Activated T-helper 1 cell treated with Interleukin-2 at 50 U/mL for 16 hours (primary cell): Measurements from ENCODE around the gene KIF26A.

ENCODE experiments used
- DNase-seq: peaks from one replicate; pipeline ENCODE4 v3.0.0-alpha.2; 2020; ENCODE audit warnings: low read depth

The KIF26A gene

GRCh38 chr14:104101086-104101621 is 37.2 kb upstream of the KIF26A start:
- no peak for DNase-seq

GRCh38 chr14:104101651-104102281 is 36.6 kb upstream of the KIF26A start:
- no peak for DNase-seq

GRCh38 chr14:104102282-104102914 is 36.0 kb upstream of the KIF26A start:
- no peak for DNase-seq

- DNase-seq: no peak
Measured at GRCh38 chr14:104103061-104103445, 35.3 kb upstream of the KIF26A start.

DNA sequence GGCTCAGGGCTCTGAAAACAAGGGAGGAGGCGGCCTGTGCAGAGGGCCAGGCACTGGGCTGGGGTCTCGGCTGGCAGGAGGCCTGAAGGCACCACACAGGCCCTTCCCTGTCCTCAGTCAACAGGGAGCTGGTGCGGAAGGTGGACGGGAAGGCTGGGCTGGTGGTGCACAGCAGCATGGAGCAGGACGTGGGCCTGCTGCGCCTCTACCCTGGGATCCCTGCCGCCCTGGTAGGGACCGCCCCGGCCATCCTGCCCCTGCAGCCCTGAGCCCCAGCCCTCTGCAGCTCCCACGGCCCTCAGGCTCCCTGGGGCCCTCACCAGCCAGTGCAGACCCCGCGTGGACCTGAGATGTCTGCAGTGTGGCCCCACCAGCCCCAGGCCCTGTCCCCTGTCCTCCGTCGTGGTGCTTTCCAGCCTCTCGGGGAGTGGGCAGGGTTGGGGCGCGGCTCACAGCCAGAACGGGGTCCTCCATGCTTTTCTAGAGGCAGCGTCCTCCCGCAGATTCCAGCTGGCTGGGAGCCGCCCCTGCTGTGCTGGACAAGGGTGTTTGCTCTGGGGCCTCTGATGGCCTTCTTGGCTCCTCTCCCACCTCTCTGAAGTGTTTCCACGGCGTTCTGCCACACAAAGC is 34.8 kb upstream of the KIF26A start:
- DNase-seq: no peak

DNA sequence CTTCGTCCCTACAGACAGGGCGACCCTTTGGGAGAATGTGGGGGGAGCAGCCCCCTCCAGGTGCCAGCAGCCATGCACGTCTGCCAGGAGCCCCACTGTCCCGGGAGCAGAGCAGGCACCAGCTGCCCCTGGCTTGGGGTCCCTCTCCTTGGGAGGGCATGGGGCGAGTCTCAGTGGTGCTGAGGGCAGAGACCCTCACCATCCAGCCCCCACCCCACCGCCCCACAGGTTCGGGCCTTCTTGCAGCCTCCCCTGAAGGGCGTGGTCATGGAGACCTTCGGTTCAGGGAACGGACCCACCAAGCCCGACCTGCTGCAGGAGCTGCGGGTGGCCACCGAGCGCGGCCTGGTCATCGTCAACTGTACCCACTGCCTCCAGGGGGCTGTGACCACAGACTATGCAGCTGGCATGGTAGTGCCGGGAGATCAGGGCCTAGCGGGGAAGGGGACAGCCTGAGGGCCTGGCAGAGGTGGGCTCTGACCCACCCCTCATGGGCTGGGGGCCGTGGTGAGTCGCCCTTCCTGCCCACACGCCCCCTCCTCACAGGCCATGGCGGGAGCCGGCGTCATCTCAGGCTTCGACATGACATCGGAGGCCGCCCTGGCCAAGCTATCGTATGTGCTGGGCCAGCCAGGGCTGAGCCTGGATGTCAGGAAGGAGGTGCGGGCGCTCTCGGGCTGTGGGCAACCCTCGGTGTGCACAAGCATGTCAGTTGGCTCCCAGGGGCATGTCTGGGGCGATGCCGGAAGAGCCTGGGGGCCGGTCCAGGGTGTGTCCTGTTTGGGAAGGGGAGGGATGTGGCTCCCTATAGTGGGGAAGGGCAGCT is 34.1 kb upstream of the KIF26A start:
- no peak for DNase-seq

DNA sequence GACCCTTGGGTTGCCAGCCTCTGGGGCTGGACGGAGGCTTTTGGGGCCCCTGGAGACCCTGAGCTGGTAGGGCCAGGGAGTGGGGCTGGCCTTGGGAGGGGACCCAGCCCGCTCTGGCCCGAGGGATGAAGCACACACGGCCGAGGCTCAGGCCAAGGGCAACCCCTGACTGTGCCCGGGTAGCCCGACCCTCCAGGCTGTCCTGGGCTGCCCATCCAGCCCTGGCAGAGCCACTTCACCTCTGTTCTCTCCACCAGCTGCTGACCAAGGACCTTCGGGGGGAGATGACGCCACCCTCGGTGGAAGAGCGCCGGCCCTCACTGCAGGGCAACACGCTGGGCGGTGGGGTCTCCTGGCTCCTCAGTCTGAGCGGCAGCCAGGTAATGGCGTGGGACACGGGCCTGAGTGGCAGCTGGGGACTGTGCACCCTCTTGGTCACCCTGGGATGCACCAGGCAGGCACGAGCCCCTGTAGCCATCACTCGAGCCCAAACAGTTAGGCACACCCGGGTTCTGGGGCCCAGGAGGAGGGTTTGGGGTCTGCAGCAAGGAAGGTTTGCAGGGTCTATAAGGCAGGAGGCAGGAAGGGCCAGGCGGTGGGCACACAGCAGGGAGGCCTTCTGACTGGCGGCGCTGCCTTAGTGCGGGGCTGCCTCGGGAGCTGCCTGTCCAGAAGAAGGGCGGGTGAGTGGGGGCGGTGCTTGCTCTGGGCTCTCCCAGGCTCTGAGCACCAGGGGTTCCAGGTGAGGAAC is 33.1 kb upstream of the KIF26A start:
- DNase-seq: no peak

DNA sequence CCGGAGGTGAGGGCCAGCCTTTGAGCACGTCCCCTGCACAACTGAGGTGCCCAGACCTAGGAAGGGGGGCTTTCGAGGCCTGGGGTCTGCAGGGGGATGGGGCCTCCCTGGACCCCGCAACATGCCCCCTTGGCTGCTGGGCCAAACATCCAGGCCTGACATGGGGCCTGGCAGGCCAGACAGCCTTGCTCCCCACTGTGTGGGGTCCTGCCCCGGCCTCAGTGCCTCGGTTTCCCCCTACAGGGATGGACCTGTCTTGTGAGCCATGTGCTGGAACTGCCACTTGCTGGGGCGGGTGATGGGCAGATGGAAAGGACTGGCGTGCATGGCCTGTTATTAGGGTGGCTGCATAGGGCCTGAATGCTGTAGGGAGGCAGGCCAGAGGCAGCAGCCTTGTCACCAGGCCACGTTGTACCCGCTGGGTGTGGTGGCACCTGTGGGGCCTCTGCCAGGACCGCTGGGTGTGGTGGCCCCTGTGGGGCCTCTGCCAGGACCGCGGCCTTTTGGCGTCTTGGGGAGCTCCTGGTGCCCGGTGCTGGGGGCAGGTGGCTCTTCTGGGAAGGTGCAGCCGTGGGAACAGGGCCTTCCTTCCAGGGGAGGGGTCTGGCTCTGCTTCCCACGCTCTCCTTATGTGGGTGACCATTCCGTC is 32.4 kb upstream of the KIF26A start:
- no peak for DNase-seq

GRCh38 chr14:104106471-104106991 is 31.9 kb upstream of the KIF26A start:
- DNase-seq: no peak

- DNase-seq: no peak
Measured at GRCh38 chr14:104107101-104107581, 31.2 kb upstream of the KIF26A start.

GRCh38 chr14:104107611-104108569 is 30.5 kb upstream of the KIF26A start:
- DNase-seq: no peak

GRCh38 chr14:104108570-104109541 is 29.5 kb upstream of the KIF26A start:
- no peak for DNase-seq

- DNase-seq: no peak
Measured at GRCh38 chr14:104109731-104110361, 28.5 kb upstream of the KIF26A start.

DNA sequence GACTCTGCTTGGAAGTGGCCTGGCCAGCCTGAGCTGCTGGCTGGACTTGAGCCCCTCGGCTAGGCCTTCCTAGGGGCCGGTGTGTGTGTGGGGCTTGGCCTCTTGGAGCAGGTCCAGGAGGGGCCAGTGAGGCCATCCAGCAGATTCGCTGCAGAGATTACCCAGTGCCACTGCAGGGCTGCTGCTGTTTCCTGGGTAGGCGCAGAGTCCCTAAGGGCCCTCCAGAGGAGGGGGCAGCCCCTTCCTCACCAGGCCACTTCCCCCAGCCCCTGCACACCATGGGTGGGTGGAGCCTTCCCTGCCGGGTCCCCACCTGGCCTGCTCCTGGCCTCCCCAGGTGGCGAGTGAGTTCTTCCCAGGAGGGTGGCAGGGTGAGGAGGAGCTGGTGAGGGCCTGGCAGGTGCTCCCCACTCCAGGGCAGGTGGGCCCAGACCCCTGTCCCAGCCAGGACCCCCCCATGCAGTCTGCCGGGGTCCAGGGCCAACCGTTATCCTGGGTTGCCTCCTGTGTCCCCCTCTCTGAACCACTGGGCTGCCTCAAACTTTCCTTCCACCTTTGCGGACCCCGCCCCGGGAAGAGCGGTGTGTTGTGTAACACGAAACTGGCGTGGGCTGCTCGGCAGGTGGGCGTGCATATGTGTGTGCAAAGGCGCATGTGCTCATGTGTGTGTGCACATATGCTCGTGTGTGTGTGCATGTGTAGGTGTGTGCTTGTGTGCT is 27.7 kb upstream of the KIF26A start:
- no peak for DNase-seq

DNA sequence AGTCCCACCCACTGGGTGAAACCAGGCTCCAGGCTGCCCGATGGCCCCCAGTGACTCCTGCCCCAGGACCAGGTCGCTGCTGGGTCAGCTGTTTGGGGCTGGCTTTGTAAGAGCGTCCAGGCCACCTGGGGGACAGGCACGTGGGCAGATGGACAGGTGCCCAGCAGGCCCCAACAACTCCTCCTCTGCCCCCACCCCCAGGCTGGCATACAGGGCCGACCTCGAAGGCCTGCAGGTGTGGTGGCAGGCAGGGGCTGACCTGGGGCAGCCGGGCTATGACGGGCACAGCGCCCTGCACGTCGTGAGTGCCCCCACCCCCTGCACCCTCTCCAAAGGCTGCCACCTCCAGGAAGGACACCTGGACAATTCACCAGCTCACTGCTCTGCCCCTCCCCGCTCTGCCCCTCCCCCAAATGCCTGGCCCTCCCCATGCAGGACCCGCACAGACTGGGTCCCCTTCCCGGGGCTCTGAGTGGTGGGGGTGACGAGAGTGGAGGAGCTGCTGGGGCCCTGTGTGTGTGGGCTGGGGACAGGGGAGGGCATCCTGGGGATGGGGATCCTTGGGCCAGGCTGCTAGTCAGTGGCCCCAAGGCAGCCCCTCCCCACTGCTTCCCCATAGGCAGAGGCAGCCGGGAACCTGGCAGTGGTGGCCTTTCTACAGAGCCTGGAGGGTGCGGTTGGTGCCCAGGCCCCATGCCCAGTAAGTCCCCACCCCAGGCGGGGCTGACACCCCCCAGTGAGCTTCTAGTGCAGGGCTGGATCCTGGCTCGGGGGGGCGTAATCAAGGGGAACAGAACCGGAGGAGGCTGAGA is 26.9 kb upstream of the KIF26A start:
- DNase-seq: no peak

- DNase-seq: no peak
Measured at GRCh38 chr14:104112113-104112505, 26.3 kb upstream of the KIF26A start.
